GM12892 (cell line): ENCODE data around the gene ARNT2.

Experiments
- POLR2A ChIP-seq: IDR thresholded peaks from 2 replicates; pipeline ENCODE4 v1.6.1; 2011; ENCODE audit warnings: low read depth, low read length, control low read depth
- TAF1 ChIP-seq: IDR thresholded peaks from 2 replicates; pipeline ENCODE4 v1.6.1; 2011; ENCODE audit warnings: low read depth, mild to moderate bottlenecking, control low read depth, low read length, borderline replicate concordance

DNA sequence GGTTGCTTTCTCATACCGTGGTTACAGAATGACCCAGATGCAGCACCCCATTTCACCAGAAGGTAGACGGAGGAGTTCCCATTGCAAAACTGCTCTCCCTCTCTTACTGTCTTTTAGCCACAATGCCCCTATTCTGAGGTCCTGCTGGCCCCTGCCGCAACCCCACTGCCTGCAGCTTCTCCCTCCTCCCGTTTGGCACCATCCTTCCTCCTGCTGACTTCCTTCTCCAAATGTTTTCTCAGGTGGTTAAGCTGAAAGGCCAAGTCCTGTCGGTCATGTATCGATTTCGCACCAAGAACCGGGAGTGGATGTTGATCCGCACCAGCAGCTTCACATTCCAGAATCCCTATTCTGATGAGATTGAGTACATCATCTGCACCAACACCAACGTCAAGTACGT is 158.7 kb downstream of the ARNT2 start:
- TF ChIP-seq POLR2A: no peak
- TF ChIP-seq TAF1: no peak
